ENCODE measurements around the gene FADS1. TPM values are rescaled to one million over a fixed set of nuclear protein-coding genes. Genes with fewer than 3 reads are reported as not detected.

The FADS1 gene
- total RNA-seq, 3 donors from 2014 or later (not counting 1 experiment from before 2014, with no cell fraction given), result 9.3 to 17.2 (median 10.2) TPM

DNA sequence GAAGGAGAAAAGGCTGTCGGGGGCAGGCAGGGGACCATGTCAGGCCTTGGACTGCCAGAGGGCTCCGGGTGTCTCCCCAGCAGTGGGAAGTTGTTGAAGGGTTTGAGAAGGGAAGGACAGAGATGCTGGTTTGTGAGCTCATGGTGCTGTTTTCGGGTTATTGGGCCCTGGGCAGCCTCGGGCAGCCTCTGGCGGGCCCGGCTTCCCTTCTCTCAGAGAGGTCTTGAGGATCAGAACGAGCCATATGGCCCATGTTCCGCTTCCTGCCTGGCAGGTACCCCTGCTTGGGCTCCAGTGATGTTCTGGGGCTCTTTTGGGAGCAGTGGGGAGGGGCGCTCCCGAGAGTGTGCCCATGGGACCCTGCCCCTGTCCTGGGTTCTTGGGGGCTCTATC is 54.6 kb downstream of the FADS1 start:
- TF ChIP-seq CTCF (IDR thresholded peaks at IDR 0.05), result no peak
- H3K4me1 Mint-ChIP-seq, result peaks cover 0 to 5% of the 10 kb centered on the region in 2 donors
- H3K4me3 ChIP-seq (ENCODE audit: low read length), result no peak overlapping the region
- no peaks in the 10 kb centered on the region for H3K36me3 ChIP-seq (ENCODE audit: control insufficient read depth, insufficient read depth, low read length)
- no peak for ATAC-seq
- intact Hi-C loops (cut with micrococcal nuclease), result no loop called here
- H3K27ac Mint-ChIP-seq, result no peak overlapping the region
- DNase-seq, result no peak
- H3K36me3 Mint-ChIP-seq, result no peaks in the 10 kb centered on the region
- no peaks in the 10 kb centered on the region for H3K9me3 Mint-ChIP-seq
- H3K27ac ChIP-seq (ENCODE audit: low read length), result no peak overlapping the region
- H3K27me3 Mint-ChIP-seq (ENCODE audit: low read depth in 2 of 2), result peaks cover 0 to 3% of the 10 kb centered on the region in 2 donors
- no peak overlapping the region for H3K4me3 Mint-ChIP-seq
- H3K27me3 ChIP-seq (ENCODE audit: control insufficient read depth, insufficient read depth, low read length), result no peaks in the 10 kb centered on the region
- no peaks in the 10 kb centered on the region for H3K9me3 ChIP-seq (ENCODE audit: control insufficient read depth, insufficient read depth, low read length)
- WGBS (ENCODE audit: insufficient coverage), result 75% methylated on average over 10 of the region's 10 CpGs
- no peaks in the 10 kb centered on the region for H3K4me1 ChIP-seq (ENCODE audit: control insufficient read depth, insufficient read depth, low read length)

GRCh38 chr11:61761440-61762222 is 55.2 kb downstream of the FADS1 start:
- no peak for TF ChIP-seq CTCF (IDR thresholded peaks at IDR 0.05)
- 86% methylated on average over 11 of the region's 11 CpGs for WGBS (ENCODE audit: insufficient coverage)
- H3K27ac Mint-ChIP-seq, result no peak overlapping the region
- no peaks in the 10 kb centered on the region for H3K27me3 ChIP-seq (ENCODE audit: control insufficient read depth, insufficient read depth, low read length)
- intact Hi-C loops (cut with micrococcal nuclease), result no loop called here
- DNase-seq, result no peak
- H3K4me3 Mint-ChIP-seq, result no peak overlapping the region
- no peak overlapping the region for H3K27ac ChIP-seq (ENCODE audit: low read length)
- H3K4me3 ChIP-seq (ENCODE audit: low read length), result no peak overlapping the region
- no peaks in the 10 kb centered on the region for H3K36me3 ChIP-seq (ENCODE audit: control insufficient read depth, insufficient read depth, low read length)
- H3K4me1 Mint-ChIP-seq, result peaks cover 0 to 6% of the 10 kb centered on the region in 2 donors
- H3K9me3 ChIP-seq (ENCODE audit: control insufficient read depth, insufficient read depth, low read length), result no peaks in the 10 kb centered on the region
- H3K27me3 Mint-ChIP-seq (ENCODE audit: low read depth in 2 of 2), result peaks cover 0 to 3% of the 10 kb centered on the region in 2 donors
- peaks cover 3% of the 10 kb centered on the region for H3K4me1 ChIP-seq (ENCODE audit: control insufficient read depth, insufficient read depth, low read length)
- no peaks in the 10 kb centered on the region for H3K36me3 Mint-ChIP-seq
- no peaks in the 10 kb centered on the region for H3K9me3 Mint-ChIP-seq
- no peak for ATAC-seq

DNA sequence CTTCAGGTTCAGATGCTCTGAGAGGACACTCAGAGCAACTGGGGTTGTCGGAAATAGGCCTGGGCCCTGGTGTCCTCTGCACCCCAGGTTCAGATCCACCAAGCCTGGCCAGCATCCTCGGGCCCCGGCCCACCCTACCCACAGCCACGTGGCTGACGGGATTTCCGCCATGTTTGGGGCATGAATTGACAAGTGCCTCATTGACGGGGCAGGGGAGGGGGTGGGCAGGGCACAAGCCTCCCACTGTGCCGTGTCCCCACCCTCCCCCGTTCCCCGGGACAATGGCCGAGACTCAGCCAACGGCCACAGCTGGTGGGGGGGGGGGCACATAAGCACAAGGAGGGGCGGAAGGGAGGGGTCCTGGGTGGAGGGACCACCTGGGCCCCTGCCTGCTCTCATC is 55.9 kb downstream of the FADS1 start:
- Histone ChIP-seq H3K4me1 (ENCODE audit: control insufficient read depth, insufficient read depth, low read length) (peaks cover 10% of the 10 kb centered on the region), H3K27ac (ENCODE audit: low read length) (no peak overlapping the region), H3K4me3 (ENCODE audit: low read length) (no peak overlapping the region), H3K27me3 (ENCODE audit: control insufficient read depth, insufficient read depth, low read length) (no peaks in the 10 kb centered on the region), H3K36me3 (ENCODE audit: control insufficient read depth, insufficient read depth, low read length) (no peaks in the 10 kb centered on the region), H3K9me3 (ENCODE audit: control insufficient read depth, insufficient read depth, low read length) (no peaks in the 10 kb centered on the region)
- ATAC-seq, result no peak
- intact Hi-C loops (cut with micrococcal nuclease), result no loop called here
- no peak overlapping the region for H3K27ac Mint-ChIP-seq
- H3K27me3 Mint-ChIP-seq (ENCODE audit: low read depth in 2 of 2), result peaks cover 0 to 3% of the 10 kb centered on the region in 2 donors
- H3K9me3 Mint-ChIP-seq, result no peaks in the 10 kb centered on the region
- 85% methylated on average over 13 of the region's 13 CpGs for WGBS (ENCODE audit: insufficient coverage)
- no peak for TF ChIP-seq CTCF (IDR thresholded peaks at IDR 0.05)
- no peaks in the 10 kb centered on the region for H3K36me3 Mint-ChIP-seq
- DNase-seq, result no peak
- H3K4me3 Mint-ChIP-seq, result no peak overlapping the region
- H3K4me1 Mint-ChIP-seq, result peaks cover 5 to 13% of the 10 kb centered on the region in 2 donors

Data from natural killer cell (primary cell).